LNCAP (cell line): ENCODE measurements around the gene DUSP15.

Source experiments
- CTCF ChIP-seq: fragments of 450-650 bp; IDR thresholded peaks from 2 replicates; pipeline ENCODE4 v1.5.1; 2017; ENCODE audit warnings: mild to moderate bottlenecking

DUSP15 gene, protein sequence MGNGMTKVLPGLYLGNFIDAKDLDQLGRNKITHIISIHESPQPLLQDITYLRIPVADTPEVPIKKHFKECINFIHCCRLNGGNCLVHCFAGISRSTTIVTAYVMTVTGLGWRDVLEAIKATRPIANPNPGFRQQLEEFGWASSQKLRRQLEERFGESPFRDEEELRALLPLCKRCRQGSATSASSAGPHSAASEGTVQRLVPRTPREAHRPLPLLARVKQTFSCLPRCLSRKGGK

GRCh38 chr20:31869942-31870725 is at the start of gene DUSP15, which contains the start of gene TTLL9:
Gene DUSP15, minus strand, starts transcription at chr20:31870527. Its CDS starts 190 bp downstream, at chr20:31870337.
Gene TTLL9, plus strand, starts transcription at chr20:31870634. Its CDS starts 493 bp downstream, at chr20:31871127.
- TF ChIP-seq CTCF = no peak

GRCh38 chr20:31919410-31920155 is 49.3 kb upstream of the DUSP15 start:
- TF ChIP-seq CTCF = no peak

GRCh38 chr20:31918466-31919105 is 48.3 kb upstream of the DUSP15 start:
- TF ChIP-seq CTCF = no peak

GRCh38 chr20:31916708-31917107 is 46.4 kb upstream of the DUSP15 start:
- no peak for TF ChIP-seq CTCF

GRCh38 chr20:31915491-31916280 is 45.4 kb upstream of the DUSP15 start:
- no peak for TF ChIP-seq CTCF

DNA sequence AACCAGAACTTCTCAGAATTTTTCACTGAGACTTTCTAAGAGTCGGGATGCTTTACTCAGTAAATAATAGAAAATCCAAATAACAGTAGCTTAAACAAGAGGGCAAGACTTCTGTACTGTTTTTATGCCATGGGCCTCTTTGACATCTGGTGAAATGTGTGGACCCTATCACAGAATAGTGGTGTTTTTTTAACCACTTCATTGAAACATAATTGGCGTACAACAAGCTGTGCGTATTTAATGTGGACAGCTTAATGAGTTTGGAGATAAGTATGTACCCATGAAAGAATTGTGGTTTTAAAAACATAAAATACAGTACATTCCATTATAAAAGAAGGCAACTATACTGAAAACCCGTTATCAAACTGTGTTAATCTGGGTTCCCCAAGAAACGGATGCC is 43.8 kb upstream of the DUSP15 start:
- no peak for TF ChIP-seq CTCF
